ENCODE data around the gene SUFU. TPM values are rescaled to one million over a fixed set of nuclear protein-coding genes. Genes with fewer than 3 reads are reported as not detected.

SUFU gene
- total and polyA plus RNA-seq, 8 donors = 0.29 to 26.3 (median 3.7) TPM

- peak overlapping the region in 1 of 5 donors; percentile 12 for H3K27ac ChIP-seq
- peaks cover 0 to 36% (median 25%) of the 10 kb centered on the region in 4 donors for H3K4me1 ChIP-seq
- no peaks in the 10 kb centered on the region for H3K27me3 ChIP-seq
- no peaks in the 10 kb centered on the region for H3K36me3 ChIP-seq
- TF ChIP-seq EP300 (IDR thresholded peaks at IDR 0.05) (no peak), POLR2A (IDR thresholded peaks at IDR 0.05) (no peak), CTCF (IDR thresholded peaks at IDR 0.05) (no peak), POLR2AphosphoS5 (IDR thresholded peaks at IDR 0.05) (no peak)
- WGBS, 5 donors = 61 to 75% (median 71%) methylated on average over 7 of the region's 7 CpGs
- H3K9me3 ChIP-seq = no peaks in the 10 kb centered on the region
- intact Hi-C loops (cut with DNase I; ENCODE audit: low total_unique reads) = no loop called here
- no peak for DNase-seq
- no peak overlapping the region for H3K4me3 ChIP-seq
Observed at GRCh38 chr10:102579328-102579727, 75.6 kb downstream of the SUFU start.

GRCh38 chr10:102580230-102580629 is 76.5 kb downstream of the SUFU start:
- H3K4me1 ChIP-seq = peaks cover 0 to 36% (median 25%) of the 10 kb centered on the region in 4 donors
- intact Hi-C loops (cut with DNase I; ENCODE audit: low total_unique reads) = loop anchor here (5.0 kb wide), 1 partner anchor 73 kb away; no protein-coding TSS in a partner anchor
- H3K27ac ChIP-seq = peak overlapping the region in 3 of 5 donors; percentile 16 to 20 (median 18)
- H3K9me3 ChIP-seq = no peaks in the 10 kb centered on the region
- H3K36me3 ChIP-seq = no peaks in the 10 kb centered on the region
- DNase-seq = no peak
- H3K27me3 ChIP-seq = no peaks in the 10 kb centered on the region
- 71 to 87% (median 76%) methylated on average over 4 of the region's 4 CpGs for WGBS, 5 donors
- no peak overlapping the region for H3K4me3 ChIP-seq
- TF ChIP-seq EP300 (IDR thresholded peaks at IDR 0.05) = no peak
- no peak for TF ChIP-seq POLR2A (IDR thresholded peaks at IDR 0.05)
- no peak for TF ChIP-seq POLR2AphosphoS5 (IDR thresholded peaks at IDR 0.05)
- no peak for TF ChIP-seq CTCF (IDR thresholded peaks at IDR 0.05)

- Histone ChIP-seq H3K9me3 (no peaks in the 10 kb centered on the region), H3K4me1 (peaks cover 0 to 36% (median 25%) of the 10 kb centered on the region in 4 donors), H3K27ac (peak overlapping the region in 3 of 5 donors; percentile 10 to 52 (median 13)), H3K4me3 (no peak overlapping the region), H3K36me3 (no peaks in the 10 kb centered on the region), H3K27me3 (no peaks in the 10 kb centered on the region)
- TF ChIP-seq CTCF (IDR thresholded peaks at IDR 0.05) (no peak), EP300 (IDR thresholded peaks at IDR 0.05) (no peak), POLR2AphosphoS5 (IDR thresholded peaks at IDR 0.05) (no peak), POLR2A (IDR thresholded peaks at IDR 0.05) (no peak)
- DNase-seq = no peak
- intact Hi-C loops (cut with DNase I; ENCODE audit: low total_unique reads) = loop anchor here (5.0 kb wide), 1 partner anchor 74 kb away; no protein-coding TSS in a partner anchor
- 73 to 78% (median 76%) methylated on average over 8 of the region's 8 CpGs for WGBS, 5 donors
Observed at GRCh38 chr10:102581401-102581800, 77.6 kb downstream of the SUFU start.

GRCh38 chr10:102581981-102582580 is 78.3 kb downstream of the SUFU start:
- peak overlapping the region in 2 of 5 donors; percentile 10 to 52 for H3K27ac ChIP-seq
- DNase-seq = no peak
- intact Hi-C loops (cut with DNase I; ENCODE audit: low total_unique reads) = loop anchor here (5.0 kb wide), 1 partner anchor 75 kb away; no protein-coding TSS in a partner anchor
- peaks cover 0 to 36% (median 25%) of the 10 kb centered on the region in 4 donors for H3K4me1 ChIP-seq
- no peaks in the 10 kb centered on the region for H3K36me3 ChIP-seq
- TF ChIP-seq POLR2AphosphoS5 (IDR thresholded peaks at IDR 0.05) (no peak), CTCF (IDR thresholded peaks at IDR 0.05) (no peak), POLR2A (IDR thresholded peaks at IDR 0.05) (no peak), EP300 (IDR thresholded peaks at IDR 0.05) (no peak)
- no peaks in the 10 kb centered on the region for H3K27me3 ChIP-seq
- H3K4me3 ChIP-seq = no peak overlapping the region
- no peaks in the 10 kb centered on the region for H3K9me3 ChIP-seq
- 52 to 65% (median 59%) methylated on average over 10 of the region's 10 CpGs for WGBS, 5 donors

All from stomach (tissue), 9 donors.